PC-3 (cell line): ENCODE results near the gene FLNA.

ENCODE experiments used
- EZH2phosphoT487 ChIP-seq: fragments of 300-600 bp; sonication (generic); IDR thresholded peaks from 2 replicates; pipeline ENCODE4 v1.6.1; 2018; ENCODE audit warnings: mild to moderate bottlenecking, antibody characterized with exemption, low read length, borderline replicate concordance
- TF ChIP-seq, protein P1 (sequence below): fragments of 300-600 bp; sonication (generic); conservative IDR thresholded peaks from 2 replicates; pipeline ENCODE4 v1.5.1; 2017; ENCODE audit warnings: antibody characterized with exemption, low read depth, mild to moderate bottlenecking, low read length

DNA sequence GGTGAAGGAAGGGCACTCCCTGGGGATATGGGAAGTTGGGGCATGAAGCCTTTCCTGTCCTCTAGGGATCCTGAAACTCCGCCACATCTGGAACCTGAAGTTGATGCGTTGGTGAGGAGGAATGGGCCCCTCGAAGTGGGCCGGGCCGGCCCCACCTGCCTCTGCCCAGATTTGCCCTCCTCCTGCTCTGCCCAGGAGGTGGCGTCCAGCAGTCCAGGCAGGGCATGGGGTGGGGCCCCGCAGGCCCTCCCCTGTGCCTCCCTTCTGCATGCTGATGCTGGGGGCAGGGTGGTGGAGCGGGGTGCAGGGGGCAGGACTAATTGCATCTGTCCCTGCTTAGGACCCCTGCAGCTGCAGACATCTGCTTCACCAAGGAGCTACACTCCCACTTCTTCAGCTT lies 38.7 kb upstream of the FLNA start:
- TF ChIP-seq, protein P1, sequence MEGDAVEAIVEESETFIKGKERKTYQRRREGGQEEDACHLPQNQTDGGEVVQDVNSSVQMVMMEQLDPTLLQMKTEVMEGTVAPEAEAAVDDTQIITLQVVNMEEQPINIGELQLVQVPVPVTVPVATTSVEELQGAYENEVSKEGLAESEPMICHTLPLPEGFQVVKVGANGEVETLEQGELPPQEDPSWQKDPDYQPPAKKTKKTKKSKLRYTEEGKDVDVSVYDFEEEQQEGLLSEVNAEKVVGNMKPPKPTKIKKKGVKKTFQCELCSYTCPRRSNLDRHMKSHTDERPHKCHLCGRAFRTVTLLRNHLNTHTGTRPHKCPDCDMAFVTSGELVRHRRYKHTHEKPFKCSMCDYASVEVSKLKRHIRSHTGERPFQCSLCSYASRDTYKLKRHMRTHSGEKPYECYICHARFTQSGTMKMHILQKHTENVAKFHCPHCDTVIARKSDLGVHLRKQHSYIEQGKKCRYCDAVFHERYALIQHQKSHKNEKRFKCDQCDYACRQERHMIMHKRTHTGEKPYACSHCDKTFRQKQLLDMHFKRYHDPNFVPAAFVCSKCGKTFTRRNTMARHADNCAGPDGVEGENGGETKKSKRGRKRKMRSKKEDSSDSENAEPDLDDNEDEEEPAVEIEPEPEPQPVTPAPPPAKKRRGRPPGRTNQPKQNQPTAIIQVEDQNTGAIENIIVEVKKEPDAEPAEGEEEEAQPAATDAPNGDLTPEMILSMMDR: no peak; the same call in 1 of the 2 replicates
- TF ChIP-seq EZH2phosphoT487: no peak
